GM12892 (cell line): ENCODE results near the gene NGDN.

Experiments
- DNase-seq: peaks from one replicate; pipeline ENCODE4 v3.0.0; 2011; ENCODE audit not compliant: insufficient read length
- FAIRE-seq: peaks from 2 replicates; lab custom pipeline; 2011; peaks lifted over from hg19 to GRCh38; lab: Jason Lieb, UNC
- POLR2A ChIP-seq: IDR thresholded peaks from 2 replicates; pipeline ENCODE4 v1.6.1; 2011; ENCODE audit warnings: low read depth, low read length, control low read depth
- POLR2AphosphoS5 ChIP-seq: IDR thresholded peaks from 2 replicates; pipeline ENCODE4 v1.6.1; 2011; ENCODE audit warnings: low read depth, low read length, control low read depth
- TAF1 ChIP-seq: IDR thresholded peaks from 2 replicates; pipeline ENCODE4 v1.6.1; 2011; ENCODE audit warnings: low read depth, mild to moderate bottlenecking, control low read depth, low read length, borderline replicate concordance

Gene NGDN

DNA sequence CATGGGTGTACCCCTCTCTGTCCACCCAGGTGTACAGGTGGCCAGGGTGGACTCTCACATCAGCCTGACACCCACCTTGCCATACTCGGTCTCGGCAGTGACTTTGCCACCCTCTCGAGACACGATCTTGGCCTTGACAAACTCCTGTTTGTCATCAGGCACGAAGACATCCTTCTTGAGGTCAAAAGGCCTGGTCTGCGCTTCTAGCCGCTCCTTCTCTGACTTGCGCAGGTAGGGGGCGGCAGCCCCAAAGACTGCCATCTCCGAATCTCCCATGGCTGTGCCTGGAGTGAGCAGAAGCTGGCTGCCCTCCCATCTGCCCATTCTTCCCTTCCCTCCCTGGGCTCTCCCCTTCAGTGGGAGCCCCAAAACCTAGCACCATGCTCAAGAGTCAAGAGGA, 36.0 kb upstream of the NGDN start:
- no peak for TF ChIP-seq POLR2A
- no peak for TF ChIP-seq TAF1
- no peak for TF ChIP-seq POLR2AphosphoS5
- DNase-seq (no peak), FAIRE-seq (no peak)

DNA sequence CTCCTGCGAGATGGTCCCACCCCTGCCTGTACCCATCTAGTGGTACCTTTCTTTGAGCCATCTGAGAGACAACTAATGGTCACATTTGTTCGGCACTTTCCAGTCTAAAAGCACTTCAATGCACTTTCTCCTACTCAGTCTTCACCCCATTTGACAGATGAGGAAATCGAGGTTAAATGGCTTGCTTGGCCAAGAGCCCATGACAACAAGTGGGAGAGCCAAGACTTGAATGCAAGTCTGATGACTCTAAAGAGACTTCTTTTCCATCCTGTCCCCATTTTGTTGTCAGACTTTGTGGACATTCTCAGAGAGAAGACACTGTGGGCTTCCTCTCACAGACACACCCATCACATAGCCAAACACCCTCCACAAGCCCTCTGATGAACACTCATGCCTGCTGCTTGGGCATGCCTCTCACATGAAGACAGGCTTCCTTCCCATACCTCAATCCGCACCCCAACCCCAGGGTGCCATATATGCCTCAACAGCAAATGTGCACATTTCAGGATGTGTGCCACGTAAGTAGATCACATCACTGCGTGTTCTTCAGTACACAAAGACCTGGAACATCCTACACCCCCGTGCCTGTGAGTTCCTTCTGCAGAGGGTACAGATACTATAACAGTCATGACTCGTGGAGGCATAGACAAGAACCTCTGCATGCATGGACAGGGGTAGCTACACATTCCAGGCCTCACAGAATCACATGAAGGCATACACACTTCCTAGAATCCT, 34.8 kb upstream of the NGDN start:
- DNase-seq = no peak
- no peak for FAIRE-seq
- TF ChIP-seq TAF1 (no peak), POLR2AphosphoS5 (no peak), POLR2A (no peak)

DNA sequence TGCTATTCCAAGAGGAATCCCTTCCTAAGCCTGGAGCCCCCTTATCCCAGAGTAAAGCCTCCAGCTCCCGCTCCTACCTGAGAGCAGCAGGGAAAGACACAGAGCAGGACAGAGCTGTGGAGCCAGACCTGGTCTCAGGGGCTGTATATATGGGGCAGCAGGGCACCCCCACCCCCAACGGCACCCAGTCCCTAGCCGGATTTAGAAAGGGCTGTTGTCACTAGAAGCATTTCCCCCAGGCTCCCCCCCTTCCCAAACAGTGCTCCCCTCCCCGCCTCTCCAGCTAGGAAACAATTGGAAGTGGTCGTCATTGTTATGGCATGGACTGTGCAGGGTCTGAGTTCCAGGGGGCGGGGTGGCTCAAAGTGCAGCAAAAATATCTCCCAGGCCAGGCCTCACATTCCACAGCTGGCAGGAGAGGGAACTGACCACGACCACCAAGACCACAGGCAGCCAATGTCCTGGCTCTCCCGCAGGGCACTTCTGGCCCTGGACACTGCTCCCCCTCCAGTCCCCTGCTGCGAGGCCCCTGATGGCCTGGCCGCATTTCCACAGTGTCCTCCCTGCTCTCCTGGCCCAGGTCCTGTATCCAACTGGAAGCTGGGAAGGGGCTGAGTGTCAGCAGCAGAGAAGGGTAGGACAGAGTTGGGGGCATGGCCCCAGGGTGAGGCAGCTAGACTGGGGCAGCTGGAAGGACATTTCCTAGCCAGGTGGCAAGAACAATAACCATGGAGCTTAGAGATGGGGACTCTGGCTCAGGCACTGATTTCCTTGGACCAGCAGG, 33.8 kb upstream of the NGDN start, which contains the start of gene MYH7:
Gene MYH7 (minus strand): TSS at position 118 of the 784 bp plus-strand sequence. CDS start 1,928 bp downstream, outside the sequence.
- DNase-seq (no peak), FAIRE-seq (no peak)
- TF ChIP-seq POLR2A = no peak
- no peak for TF ChIP-seq POLR2AphosphoS5
- no peak for TF ChIP-seq TAF1

DNA sequence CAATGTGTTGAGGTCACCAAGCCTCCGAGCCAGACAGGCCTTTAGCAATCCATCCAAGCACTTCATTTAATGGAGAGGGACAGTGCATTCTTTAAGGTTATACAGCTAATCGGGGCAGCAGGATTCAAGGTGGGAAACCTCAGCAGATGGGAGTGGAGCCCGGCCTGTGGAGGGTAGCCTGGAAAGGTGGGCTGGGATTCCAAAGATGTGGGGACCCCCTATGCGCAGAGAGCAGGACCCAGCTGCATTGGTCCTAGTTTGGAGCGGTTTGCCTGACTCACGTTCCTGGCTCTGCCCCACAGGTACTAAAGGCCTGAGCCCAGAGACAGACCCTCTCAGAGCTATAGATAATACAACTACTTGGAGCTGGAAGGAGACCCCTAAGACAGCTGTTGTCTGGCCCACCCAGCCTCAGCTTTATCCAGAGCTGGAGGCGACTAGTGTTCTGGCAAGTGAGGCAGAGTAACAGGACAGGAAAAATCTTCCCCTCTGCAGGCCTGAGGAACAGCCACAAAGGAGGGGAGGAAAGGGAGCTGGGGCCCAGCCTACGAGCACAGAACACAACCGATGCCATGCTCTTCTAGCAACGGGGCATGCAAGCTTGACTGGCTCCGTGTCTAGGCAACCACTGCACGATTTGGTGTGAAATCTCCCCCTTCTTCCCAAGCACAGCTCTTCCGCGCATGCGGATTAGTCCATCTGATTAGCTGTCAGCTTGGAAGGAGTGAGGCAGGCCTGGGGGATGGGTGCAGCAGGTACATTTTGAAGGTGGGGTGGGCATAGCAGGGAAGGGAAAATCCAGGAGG, 33.0 kb upstream of the NGDN start:
- TF ChIP-seq POLR2A (no peak), TAF1 (no peak), POLR2AphosphoS5 (no peak)
- no peak for FAIRE-seq
- DNase-seq = no peak

DNA sequence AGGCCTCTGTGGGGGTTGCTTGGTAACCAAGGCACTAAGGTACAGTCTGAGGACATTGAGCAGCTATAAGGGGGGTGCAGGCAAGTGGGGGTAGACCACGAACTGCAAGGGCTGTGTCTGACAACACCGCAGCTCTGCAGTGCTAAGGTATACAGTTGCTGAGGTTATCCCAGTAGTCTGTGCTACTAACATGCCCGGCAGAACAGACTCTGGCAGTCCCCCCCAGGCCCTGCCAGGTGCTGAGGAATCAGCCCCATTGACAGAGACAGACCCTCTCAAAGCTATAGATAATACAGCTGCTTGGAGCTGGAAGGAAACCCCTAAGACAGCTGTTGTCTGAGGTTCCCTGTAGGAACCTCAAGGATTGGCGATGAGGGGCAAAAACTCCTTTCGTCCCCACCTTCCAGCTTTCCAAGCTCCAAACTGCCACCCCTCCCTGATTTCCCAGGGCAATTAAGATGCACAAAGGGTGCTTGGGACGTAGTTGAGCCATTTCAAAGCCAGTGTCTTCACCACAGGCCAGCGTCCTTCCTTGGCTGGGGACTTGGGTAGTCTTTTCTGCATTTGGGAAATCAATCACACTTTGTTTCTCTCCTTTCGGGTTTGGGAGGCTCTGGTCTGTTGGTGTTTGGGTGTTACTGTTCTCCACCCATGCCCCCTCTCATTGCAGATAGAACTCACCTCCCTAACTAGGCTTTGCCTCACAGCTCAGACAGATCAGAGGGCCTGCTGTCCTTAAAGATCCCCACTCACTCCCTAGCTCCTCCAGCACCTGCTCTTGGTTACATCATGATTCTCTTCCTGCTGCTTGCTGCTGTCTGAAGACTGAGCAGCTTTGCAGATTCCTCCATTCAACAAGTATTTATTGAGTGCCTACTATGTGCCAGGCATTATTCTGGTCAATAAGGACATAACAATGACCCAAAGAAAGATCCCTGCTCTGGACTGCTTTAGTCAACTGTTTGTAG, 32.1 kb upstream of the NGDN start:
- no peak for FAIRE-seq
- no peak for DNase-seq
- TF ChIP-seq POLR2A = no peak
- TF ChIP-seq TAF1 = no peak
- TF ChIP-seq POLR2AphosphoS5 = no peak

DNA sequence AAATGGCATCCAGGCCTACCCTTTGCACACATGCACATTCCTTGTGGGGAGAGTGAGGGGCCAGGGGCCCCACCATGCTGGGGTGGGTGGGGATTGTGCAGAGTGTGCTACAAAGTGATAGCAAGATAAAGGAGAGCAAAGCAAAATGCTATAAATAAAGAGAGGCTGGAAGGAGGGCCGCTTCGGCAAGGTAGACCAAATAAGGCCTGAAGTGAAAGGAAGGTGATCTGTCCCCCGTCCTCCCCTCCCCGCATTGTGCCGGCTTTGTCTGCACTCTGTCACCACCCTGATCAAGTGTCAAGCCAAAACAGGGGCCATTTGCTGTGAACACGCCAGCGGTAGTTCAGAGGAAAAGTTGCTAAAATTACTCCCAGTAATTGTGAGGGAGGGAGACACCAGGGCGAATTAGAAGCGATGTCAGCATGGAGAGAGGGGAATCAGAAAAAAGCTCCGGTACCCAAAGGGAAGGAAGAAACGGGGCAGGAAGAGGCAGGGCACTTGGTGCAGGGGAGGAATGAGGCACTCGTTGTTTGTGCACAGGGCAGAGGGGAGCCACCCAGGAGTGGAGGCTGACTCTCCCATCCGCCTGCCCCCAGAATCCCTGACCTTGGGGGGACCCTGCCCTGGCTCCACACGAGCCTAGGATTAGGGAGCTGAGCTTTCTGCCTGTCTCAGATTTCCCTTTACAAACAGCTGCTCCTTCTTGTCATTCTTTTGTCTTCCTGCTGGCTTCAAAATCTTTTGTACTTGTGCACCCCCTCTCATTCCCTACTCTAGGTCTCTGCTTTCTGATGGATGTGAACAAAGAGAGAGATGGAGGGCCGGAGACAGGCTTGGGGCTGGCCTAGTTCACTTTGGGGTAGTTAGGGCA, 31.2 kb upstream of the NGDN start:
- TF ChIP-seq POLR2AphosphoS5 (no peak), POLR2A (no peak), TAF1 (no peak)
- no peak for FAIRE-seq
- no peak for DNase-seq

DNA sequence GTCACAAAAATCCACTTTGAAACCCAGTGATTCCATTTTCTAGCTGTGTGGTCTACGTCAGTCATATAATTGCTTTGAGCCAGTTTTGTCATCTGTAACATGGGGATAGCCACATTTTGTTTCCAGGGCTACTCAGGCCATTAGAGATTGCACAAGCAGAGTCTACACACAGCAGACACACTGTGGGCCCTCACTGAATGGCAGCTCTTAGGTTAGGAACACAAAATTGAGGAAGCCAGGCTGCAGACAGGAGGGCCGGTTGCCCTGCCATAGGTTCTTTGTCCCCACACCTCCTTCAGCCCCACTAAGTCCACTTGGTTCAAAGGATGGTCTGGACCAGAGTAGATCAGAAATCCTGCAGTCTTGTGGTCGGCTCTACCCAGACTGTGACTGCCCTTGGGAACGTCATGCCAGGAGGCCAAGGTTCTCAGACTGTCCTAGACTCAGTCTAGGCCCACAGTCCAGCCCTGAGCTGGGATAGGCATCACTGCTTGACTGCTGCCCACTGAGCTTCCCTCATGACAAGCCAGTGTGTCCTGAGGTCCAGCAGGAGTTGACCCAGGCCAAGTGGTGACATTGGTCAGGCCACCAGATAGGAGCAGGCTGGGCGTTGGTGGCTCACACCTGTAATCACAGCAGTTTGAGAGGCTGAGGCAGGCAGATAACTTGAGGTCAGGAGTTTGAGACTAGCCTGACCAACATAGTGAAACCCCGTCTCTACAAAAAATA, 30.2 kb upstream of the NGDN start:
- DNase-seq = no peak
- TF ChIP-seq POLR2A (no peak), POLR2AphosphoS5 (no peak), TAF1 (no peak)
- no peak for FAIRE-seq

DNA sequence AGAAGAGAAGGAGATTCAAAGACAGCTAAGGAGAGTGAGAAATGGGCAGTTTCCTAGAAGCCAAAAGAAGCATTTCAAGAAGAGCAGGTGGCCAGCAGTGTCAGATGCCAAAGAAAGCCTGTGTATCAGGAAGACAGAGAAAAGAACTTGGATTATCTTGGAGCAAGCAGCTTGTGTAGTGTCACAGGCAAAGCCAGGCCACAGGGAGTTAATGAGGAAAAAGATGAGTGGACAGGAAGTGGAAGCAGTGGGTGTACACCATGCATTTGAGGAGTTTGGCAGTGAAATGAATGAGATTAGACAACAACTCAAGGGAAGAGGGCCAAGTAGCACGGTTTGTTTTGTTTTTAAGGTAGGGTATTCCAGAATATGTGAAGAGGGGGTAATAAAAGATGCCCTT, 28.4 kb upstream of the NGDN start:
- no peak for FAIRE-seq
- TF ChIP-seq POLR2A = no peak

DNA sequence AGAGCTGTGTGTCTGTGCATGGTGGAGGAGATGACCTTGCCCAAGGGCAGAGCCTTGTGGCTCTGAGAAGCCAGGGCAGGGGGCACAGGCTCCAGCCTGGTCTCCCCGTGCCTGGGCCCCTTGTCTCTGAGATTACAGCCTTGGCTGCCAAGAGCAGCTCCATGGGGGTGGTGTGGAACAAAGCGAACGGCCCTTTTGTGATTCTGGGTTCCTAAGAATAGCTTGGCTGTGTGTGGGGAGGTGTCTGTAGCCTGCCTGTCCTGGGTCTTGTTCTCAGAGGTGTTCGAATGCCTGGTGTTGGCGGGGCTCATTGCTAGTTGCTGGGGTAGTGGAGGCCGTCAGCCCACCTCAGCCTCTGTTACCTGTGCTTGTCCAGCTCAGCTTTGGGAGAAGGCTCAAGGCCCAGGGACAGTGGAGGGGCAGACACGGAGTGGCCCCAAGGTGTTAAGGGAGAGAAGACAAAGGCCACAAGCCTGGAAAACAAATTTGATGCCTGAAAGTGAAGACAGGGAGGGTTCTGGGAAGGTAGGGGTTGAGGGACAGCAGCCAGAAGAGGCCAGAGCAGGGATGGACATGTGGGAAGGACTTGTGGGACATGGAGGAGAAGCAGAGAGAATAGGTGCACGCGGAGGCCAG, 26.7 kb upstream of the NGDN start:
- no peak for FAIRE-seq
- no peak for TF ChIP-seq TAF1
- TF ChIP-seq POLR2AphosphoS5 = no peak
- DNase-seq = no peak

More for the DNA sequence above, 28.4 kb upstream of the NGDN start:
- DNase-seq = no peak
